Stimulated activated CD8-positive, alpha-beta memory T cell treated with anti-CD3 and anti-CD28 coated beads, Interleukin-12 subunit alpha, Interleukin-12 subunit beta, amount 100 ng/mL, for 4 hours (primary cell): ENCODE measurements around the gene LNP1.
"Not testable (repeated sequence)": the region's sequence is repeated elsewhere in the genome, so short reads cannot be mapped to it uniquely, and the experiment has no call there.

Experiments
- DNase-seq: peaks from one replicate; pipeline ENCODE4 v3.0.0-alpha.2; 2020; ENCODE audit warnings: low read depth

The LNP1 gene

DNA sequence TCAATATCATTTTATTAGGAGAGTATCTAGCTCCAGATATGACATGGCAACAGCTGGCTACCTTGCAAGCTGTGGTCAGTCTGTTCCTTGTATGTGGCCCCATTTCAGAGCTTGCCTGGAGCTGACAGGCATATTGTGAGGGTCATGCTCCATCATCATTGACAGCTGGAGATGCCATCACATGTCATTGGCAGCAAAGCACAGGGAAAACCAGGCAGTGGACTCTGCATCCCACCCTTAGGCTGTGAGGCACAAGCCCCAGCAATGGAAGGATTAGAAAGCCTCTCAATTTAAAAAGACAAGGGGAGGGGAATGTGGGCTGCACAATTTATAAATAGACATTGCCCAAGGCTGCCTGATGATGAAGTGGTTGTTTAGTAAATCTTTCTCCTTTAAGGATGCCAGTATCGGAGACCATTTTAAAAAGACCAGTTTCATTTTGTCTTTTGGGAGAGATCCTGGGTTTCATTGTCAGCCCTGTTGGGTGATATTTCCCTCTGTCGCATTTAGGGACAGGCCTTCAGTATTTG, 27.9 kb downstream of the LNP1 start:
- no peak for DNase-seq

- DNase-seq, result no peak
These were observed 35.6 kb downstream of the LNP1 start for GRCh38 chr3:100436951-100437350.

DNA sequence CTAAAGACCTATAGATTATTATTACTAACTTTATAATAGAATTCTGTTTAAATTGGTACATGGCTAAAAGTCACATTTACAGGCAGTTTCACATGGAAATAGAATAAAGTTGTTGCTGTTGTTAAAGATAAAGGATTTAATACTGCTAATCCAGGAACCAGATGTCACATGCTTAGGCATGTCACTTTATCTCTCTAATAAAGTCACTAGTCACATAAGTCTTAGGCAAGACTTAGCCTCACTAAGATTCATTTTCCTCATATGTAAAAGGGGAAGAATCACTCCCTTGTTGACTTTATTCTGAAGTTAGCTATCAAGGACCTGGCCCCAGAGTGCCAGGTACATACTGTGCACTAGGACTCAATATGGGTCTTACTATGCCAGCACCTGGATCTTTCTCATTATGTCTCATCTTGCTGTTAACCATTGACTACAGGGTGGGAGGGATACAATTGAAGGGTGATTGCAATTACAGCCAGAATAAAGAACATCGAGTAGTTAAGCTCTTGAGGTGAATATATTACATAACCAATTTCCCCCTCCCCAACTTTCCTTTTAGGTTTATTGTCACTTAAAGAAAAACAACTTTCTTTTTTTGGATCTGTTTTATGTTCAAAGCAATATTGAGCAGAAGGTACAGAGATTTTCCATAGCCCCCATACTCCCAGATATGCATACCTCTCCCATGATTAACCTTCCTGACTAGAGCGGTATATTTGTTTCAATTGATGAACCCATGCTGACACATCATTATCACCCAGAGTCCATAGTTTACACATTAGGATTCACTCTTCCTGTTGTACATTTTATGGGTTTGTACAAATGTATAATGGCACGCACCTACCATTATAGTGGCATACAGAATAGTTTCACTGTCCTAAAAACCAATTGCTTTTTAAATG, 36.6 kb downstream of the LNP1 start:
- DNase-seq, result no peak

GRCh38 chr3:100438623-100438974, 37.3 kb downstream of the LNP1 start:
- no peak for DNase-seq

GRCh38 chr3:100440895-100441294, 39.6 kb downstream of the LNP1 start:
- DNase-seq, result no peak

GRCh38 chr3:100443690-100444089, 42.4 kb downstream of the LNP1 start:
- DNase-seq, result no peak

GRCh38 chr3:100447067-100447466, 45.7 kb downstream of the LNP1 start:
- not testable (repeated sequence) for DNase-seq

DNA sequence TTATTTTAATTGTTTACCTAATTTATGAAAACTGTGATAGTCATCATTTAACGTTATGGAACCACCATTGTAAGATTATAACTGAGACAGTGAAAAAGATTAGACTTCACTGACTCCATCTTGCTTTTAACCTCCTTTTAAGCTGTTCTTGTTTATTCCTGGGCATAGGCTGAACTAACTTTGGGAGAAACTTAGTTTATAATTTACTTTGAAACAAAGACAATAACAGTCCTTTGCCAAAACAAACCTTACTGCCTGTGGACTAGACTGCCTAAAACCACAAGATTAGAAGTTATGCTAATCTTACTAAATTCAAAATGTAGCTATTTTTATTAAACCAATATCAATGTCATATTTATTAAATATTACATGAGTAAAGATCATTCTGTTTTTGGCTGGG, 46.7 kb downstream of the LNP1 start:
- no peak for DNase-seq

DNA sequence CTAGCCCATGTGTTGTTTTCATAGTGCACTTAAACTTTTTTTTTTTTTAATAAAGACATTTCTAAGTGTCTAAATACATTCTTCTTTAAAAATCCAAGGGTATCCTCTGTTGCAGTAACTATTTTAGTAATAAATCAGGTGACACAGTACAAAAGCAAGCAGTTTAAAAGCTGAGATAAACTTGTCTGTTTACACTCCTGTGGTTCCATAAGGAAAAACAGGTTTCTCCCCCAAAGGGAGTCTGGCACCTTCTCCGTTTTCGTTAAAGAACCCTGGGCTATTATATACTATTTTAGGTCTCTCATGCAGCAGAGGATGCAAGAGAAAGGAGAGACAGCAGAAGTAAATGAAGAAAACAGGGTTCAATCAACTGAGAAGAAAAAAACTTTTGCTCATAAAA, 47.9 kb downstream of the LNP1 start:
- DNase-seq, result no peak

DNA sequence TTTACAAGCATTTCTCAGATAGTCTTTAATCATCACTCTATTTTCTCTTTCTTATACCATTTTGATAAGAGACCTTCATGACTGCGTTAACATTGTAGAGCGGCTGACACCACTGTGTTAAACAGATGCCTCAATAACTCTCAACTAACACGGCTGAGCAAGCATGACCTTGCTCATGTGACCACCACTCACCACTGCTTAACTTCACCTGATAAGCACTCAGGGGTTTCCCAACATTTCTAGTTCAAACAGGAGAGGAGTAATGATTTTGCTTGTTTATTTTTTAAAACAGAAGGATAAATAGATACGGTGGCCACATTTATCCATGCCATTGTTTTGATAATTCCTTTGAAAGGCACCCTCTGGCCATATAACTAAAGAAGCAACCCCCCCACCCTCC, 53.3 kb downstream of the LNP1 start:
- no peak for DNase-seq

- no peak for DNase-seq
These were observed 54.7 kb downstream of the LNP1 start for GRCh38 chr3:100455841-100456550.

DNA sequence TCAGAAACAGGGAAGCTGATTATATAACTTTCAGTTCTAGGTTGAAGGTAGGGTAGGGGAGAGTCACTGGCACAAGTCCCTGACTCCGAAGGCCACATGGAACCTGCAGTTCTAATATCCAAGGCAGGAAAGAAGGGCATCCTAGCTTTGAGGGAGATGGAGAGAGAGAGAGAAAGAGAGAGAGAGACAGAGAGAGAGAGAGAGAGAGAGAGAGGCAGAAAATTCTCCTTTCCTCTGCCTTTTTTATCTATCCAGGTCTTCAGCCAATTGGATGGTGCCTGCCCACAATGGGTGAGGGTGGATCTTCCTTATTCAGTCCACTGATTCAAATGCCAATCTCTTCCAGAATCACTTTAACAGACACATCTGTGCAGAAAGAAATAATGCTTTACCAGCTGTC, 55.4 kb downstream of the LNP1 start:
- no peak for DNase-seq

DNA sequence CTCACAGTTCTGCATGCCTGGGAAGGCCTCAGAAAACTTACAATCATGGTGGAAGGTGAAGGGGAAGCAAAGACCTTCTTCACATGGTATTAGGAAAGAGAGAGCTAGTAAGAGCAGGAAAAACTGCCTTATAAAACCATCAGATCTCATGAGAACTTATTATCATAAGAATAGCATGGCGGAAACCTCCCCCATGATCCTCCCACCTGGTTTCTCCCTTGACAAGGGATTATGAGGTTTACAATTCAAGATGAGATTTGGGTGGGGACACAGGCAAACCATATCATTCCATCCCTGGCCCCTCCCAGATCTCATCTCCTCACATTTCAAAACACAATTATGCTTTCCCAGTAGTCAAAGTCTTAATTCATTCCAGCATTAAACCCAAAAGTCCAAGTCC, 56.5 kb downstream of the LNP1 start:
- no peak for DNase-seq

DNA sequence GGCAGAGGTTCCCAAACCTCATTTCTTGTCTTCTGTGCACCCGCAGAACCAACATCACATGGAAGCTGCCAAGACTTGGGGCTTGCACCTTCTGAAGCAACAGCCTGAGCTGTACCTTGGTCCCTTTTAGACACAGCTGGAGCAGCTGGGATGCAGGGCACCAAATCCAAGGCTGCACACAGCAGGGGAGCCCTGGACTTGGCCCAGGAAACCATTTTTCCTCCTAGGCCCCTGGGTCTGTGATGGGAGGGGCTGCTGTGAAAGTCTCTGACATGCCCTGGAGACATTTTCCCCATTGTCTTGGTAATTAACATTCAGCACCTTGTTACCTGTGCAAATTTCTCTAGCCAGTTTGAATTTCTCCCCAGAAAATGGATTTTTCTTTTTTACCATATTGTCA, 57.5 kb downstream of the LNP1 start:
- DNase-seq, result no peak

- no peak for DNase-seq
These were observed 61.7 kb downstream of the LNP1 start for GRCh38 chr3:100463002-100463401.

DNA sequence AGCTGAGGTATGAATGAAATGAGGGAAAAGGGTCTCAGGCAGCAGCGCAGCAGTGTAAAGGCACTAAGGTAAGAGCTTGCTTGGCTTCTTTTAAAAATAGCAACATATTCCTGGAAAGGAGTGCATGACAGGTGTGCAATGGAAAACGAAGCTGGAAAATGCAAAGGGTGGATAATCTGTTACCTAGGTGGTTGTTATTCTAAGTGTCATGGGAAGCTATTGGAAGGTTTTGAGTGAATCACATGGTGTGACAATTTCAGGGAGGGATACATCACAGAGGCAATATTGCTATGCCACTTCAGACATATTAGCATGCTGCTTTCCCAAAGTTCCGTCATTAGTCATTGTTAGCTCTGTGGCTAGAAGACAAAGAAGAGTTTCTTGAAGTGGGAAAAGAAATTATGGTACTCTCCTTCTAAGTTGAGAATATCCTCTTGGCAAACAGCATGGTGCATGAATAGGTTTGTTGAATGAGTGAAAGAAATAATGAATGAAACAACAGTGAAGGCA, 62.4 kb downstream of the LNP1 start:
- no peak for DNase-seq

GRCh38 chr3:100465892-100466777, 64.8 kb downstream of the LNP1 start:
- no peak for DNase-seq

DNA sequence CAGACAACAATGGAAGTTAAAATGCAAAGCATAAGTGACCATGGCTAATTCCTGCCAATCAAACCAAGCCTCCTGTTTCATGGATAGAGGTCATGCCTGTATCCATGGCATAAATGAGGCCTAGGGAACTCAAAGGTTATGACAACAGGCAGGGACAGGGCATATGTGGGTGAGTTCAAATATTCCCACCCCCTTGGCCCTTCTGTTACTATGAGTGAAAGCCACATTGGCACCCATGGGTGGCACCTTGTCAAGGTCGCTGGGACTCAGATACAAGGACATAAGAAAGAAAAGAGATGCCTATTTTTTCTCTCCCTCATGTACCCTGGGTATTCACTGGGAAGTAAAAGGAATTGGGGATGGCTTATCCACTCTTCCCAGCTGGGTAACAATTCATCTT, 65.8 kb downstream of the LNP1 start:
- DNase-seq, result no peak

DNA sequence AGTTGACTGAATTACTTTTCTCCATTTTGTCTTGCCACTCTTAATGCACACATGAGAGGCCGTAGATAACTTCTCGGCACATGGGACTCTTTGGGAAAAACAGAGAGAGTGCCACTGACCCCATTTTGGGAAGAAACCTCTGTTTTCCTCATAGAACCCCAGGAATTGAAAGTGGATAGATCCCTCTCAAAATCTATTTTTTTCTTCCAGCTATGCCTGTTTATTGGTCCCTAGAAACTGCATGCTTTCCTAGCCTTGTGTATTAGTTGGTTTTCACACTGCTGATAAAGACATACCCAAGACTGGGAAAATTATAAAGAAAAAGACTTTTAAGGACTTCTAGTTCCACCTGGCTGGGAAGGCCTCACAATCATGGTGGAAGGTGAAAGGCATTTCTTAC, 67.3 kb downstream of the LNP1 start:
- no peak for DNase-seq

DNA sequence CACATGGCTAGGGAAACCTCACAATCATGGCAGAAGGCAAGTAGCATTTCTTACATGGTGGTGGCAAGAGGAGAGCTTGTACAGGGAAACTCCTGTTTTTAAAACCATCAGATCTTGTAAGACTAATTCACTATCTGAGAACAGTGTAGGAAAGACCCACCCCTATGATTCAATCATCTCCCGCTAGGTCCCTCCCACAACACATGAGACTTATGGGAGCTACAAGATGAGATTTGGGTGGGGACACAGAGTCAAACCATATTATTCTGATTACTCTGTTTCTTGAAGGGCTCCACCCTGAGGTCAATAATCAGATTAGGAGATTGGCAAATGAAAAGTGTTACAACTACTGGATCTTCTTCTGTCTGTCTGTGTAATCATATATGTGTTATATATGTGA, 69.6 kb downstream of the LNP1 start:
- no peak for DNase-seq

DNA sequence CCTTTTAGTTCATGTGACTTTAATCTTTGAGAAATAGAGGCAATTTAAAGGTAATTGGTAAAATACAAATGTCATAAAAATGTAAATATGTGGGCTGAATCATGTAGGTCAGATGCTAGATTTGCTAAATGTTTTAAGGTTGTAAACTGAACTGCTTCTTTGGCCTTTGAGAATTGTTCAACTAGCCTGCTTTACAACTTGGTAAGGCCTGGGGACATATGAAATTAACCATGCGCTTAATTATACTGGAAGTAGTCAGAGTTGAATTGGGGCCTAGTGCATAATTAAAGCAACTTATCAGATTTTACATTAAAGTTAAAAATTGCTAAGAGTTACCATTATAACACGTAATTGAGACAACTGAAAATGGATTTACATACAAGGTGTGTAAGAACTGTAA, 70.1 kb downstream of the LNP1 start:
- no peak for DNase-seq

DNA sequence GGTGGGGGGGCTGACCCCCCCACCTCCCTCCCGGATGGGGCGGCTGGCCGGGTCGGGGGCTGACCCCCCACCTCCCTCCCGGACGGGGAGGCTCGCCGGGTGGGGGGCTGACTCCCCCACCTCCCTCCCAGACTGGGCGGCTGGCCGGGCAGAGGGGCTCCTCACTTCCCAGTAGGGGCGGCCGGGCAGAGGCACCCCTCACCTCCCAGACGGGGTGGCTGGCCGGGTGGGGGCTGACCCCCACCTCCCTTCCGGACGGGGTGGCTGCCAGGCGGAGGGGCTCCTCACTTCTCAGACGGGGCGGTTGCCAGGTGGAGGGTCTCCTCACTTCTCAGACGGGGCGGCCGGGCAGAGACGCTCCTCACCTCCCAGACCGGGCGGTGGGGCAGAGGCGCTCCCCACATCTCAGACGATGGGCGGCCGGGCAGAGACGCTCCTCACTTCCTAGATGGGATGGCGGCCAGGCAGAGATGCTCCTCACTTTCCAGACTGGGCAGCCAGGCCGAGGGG, 76.6 kb downstream of the LNP1 start:
- not testable (repeated sequence) for DNase-seq
